GM18505 (cell line): Measurements from ENCODE around the gene AHSP.
"Not testable (repeated sequence)": the region's sequence is repeated elsewhere in the genome, so short reads cannot be mapped to it uniquely, and the experiment has no call there.

Experiments
- ATAC-seq: cut with Tn5 transposase; IDR thresholded peaks from one replicate; pipeline ENCODE4 v1.9.1; 2021; ENCODE audit not compliant: unreplicated experiment
- POLR2A ChIP-seq: IDR thresholded peaks from 4 replicates; pipeline ENCODE4 v1.6.1; 2011; ENCODE audit warnings: borderline replicate concordance; ENCODE audit not compliant: insufficient read depth, insufficient read length; ENCODE audit errors: extremely low read depth

Gene AHSP

GRCh38 chr16:31489298-31489564, 38.5 kb upstream of the AHSP start:
- TF ChIP-seq POLR2A, result peak; percentile 3
- no peak for ATAC-seq

GRCh38 chr16:31489616-31490584, 37.8 kb upstream of the AHSP start:
- ATAC-seq, result no peak
- no peak for TF ChIP-seq POLR2A

- TF ChIP-seq POLR2A, result no peak
- no peak for ATAC-seq
Observed at GRCh38 chr16:31491778-31492418, 35.8 kb upstream of the AHSP start.

GRCh38 chr16:31493506-31494125, 34.1 kb upstream of the AHSP start:
- TF ChIP-seq POLR2A, result no peak

GRCh38 chr16:31496670-31497069, 31.0 kb upstream of the AHSP start:
- no peak for TF ChIP-seq POLR2A
- no peak for ATAC-seq

More at GRCh38 chr16:31493506-31494125, 34.1 kb upstream of the AHSP start:
- ATAC-seq, result no peak

- ATAC-seq, result no peak
Observed at GRCh38 chr16:31498493-31498892, 29.2 kb upstream of the AHSP start.

GRCh38 chr16:31499928-31500327, 27.8 kb upstream of the AHSP start:
- no peak for TF ChIP-seq POLR2A
- no peak for ATAC-seq

More at GRCh38 chr16:31498493-31498892, 29.2 kb upstream of the AHSP start:
- no peak for TF ChIP-seq POLR2A

- no peak for ATAC-seq
- TF ChIP-seq POLR2A, result no peak
Observed at GRCh38 chr16:31501226-31501965, 26.3 kb upstream of the AHSP start.

GRCh38 chr16:31501966-31502348, 25.7 kb upstream of the AHSP start:
- TF ChIP-seq POLR2A, result no peak
- ATAC-seq, result no peak

GRCh38 chr16:31502981-31503380, 24.7 kb upstream of the AHSP start:
- ATAC-seq, result no peak
- no peak for TF ChIP-seq POLR2A

GRCh38 chr16:31503555-31503954, 24.1 kb upstream of the AHSP start:
- ATAC-seq, result not testable (repeated sequence)

- no peak for ATAC-seq
Observed at GRCh38 chr16:31504159-31504558, 23.5 kb upstream of the AHSP start.

GRCh38 chr16:31505483-31505882, 22.2 kb upstream of the AHSP start:
- peak; percentile 46 for ATAC-seq

More at GRCh38 chr16:31504159-31504558, 23.5 kb upstream of the AHSP start:
- TF ChIP-seq POLR2A, result no peak

More at GRCh38 chr16:31505483-31505882, 22.2 kb upstream of the AHSP start:
- TF ChIP-seq POLR2A, result no peak
